Neural cell (in vitro differentiated cells): ENCODE results near the gene GPR180. TPM values are rescaled to one million over a fixed set of nuclear protein-coding genes. Genes with fewer than 3 reads are reported as not detected.

Experiments used
- H2AFZ ChIP-seq: fragments of 200-600, 300-800 bp; sonication (generic), shearing (Covaris generic); 2 replicates; pipeline ENCODE4 v1.6.0; 2014; ENCODE audit warnings: low read depth, mild to moderate bottlenecking, antibody characterized with exemption, low read length, moderate library complexity
- H3F3A ChIP-seq: fragments of 200-600 bp; shearing (Covaris generic); 2 replicates; pipeline ENCODE4 v1.6.1; 2016; ENCODE audit warnings: mild to moderate bottlenecking, moderate library complexity, mixed read lengths, antibody characterized with exemption, low read length; ENCODE audit not compliant: insufficient read depth, poor library complexity, severe bottlenecking
- H3K27ac ChIP-seq: fragments of 200-600, 300-800 bp; sonication (generic), shearing (Covaris generic); 2 replicates; pipeline ENCODE4 v1.5.1; 2014; ENCODE audit warnings: mild to moderate bottlenecking, low read length, moderate library complexity
- H3K27me3 ChIP-seq: fragments of 300-800, 200-600 bp; sonication (generic), shearing (Covaris generic); 2 replicates; pipeline ENCODE4 v1.6.0; 2014; ENCODE audit warnings: mild to moderate bottlenecking, low read depth, low read length, moderate library complexity; ENCODE audit not compliant: insufficient read depth
- H3K36me3 ChIP-seq: fragments of 300-800, 200-600 bp; sonication (generic), shearing (Covaris generic); 2 replicates; pipeline ENCODE4 v1.5.1; 2014; ENCODE audit warnings: mild to moderate bottlenecking, antibody characterized with exemption, low read length, moderate library complexity; ENCODE audit not compliant: insufficient read depth
- H3K4me2 ChIP-seq: fragments of 300-800, 200-600 bp; sonication (generic), shearing (Covaris generic); 2 replicates; pipeline ENCODE4 v1.6.0; 2014; ENCODE audit warnings: mild to moderate bottlenecking, low read length
- H3K4me3 ChIP-seq: fragments of 300-800, 200-600 bp; sonication (generic), shearing (Covaris generic); 2 replicates; pipeline ENCODE4 v1.5.1; 2014; ENCODE audit warnings: mild to moderate bottlenecking, low read length, moderate library complexity
- H3K79me2 ChIP-seq: fragments of 200-600 bp; shearing (Covaris generic); replicated peaks from 2 replicates; pipeline ENCODE4 v1.6.0; 2014; ENCODE audit warnings: mild to moderate bottlenecking, low read length, moderate library complexity; ENCODE audit not compliant: insufficient read depth
- H3K9ac ChIP-seq: fragments of 300-800, 200-600 bp; sonication (generic), shearing (Covaris generic); 2 replicates; pipeline ENCODE4 v1.6.1; 2016; ENCODE audit warnings: mild to moderate bottlenecking, low read length, mixed read lengths
- H3K9me2 ChIP-seq: fragments of 200-600 bp; shearing (Covaris generic); 2 replicates; pipeline ENCODE4 v1.6.1; 2016; ENCODE audit warnings: mild to moderate bottlenecking, low read length, mixed read lengths; ENCODE audit not compliant: insufficient read depth
- H3K9me3 ChIP-seq: fragments of 200-600, 300-800 bp; sonication (generic), shearing (Covaris generic); 2 replicates; pipeline ENCODE4 v1.6.1; 2016; ENCODE audit warnings: mild to moderate bottlenecking, mixed run types, low read length, moderate library complexity, mixed read lengths
- H4K20me1 ChIP-seq: fragments of 200-600 bp; shearing (Covaris generic); 2 replicates; pipeline ENCODE4 v1.6.1; 2016; ENCODE audit warnings: mild to moderate bottlenecking, mixed run types; ENCODE audit not compliant: insufficient read depth
- EP300 ChIP-seq: fragments of 450-650 bp; conservative IDR thresholded peaks from 2 replicates; pipeline ENCODE4 v1.6.1; 2014; ENCODE audit warnings: antibody characterized with exemption, mild to moderate bottlenecking, moderate library complexity; ENCODE audit not compliant: poor library complexity, severe bottlenecking
- EZH2 ChIP-seq: fragments of 200-600, 300-800 bp; shearing (Covaris generic), sonication (generic); IDR thresholded peaks from 2 replicates; pipeline ENCODE4 v1.6.1; 2014; ENCODE audit warnings: antibody characterized with exemption, low read length, borderline replicate concordance, mild to moderate bottlenecking; ENCODE audit not compliant: insufficient read depth, poor library complexity, severe bottlenecking
- MXI1 ChIP-seq: fragments of 450-650 bp; conservative IDR thresholded peaks from 2 replicates; pipeline ENCODE4 v1.6.1; 2014; ENCODE audit warnings: antibody characterized with exemption, mild to moderate bottlenecking; ENCODE audit not compliant: poor library complexity, severe bottlenecking
- POLR2AphosphoS5 ChIP-seq: IDR thresholded peaks from 2 replicates; pipeline ENCODE4 v1.6.1; 2012
- RAD21 ChIP-seq: fragments of 450-650 bp; conservative IDR thresholded peaks from 2 replicates; pipeline ENCODE4 v1.6.1; 2014; ENCODE audit warnings: antibody characterized with exemption, mild to moderate bottlenecking, moderate library complexity
- SMC3 ChIP-seq: fragments of 450-650 bp; conservative IDR thresholded peaks from 2 replicates; pipeline ENCODE4 v1.6.1; 2014; ENCODE audit warnings: antibody characterized with exemption, mild to moderate bottlenecking, moderate library complexity; ENCODE audit not compliant: poor library complexity
- TAF1 ChIP-seq: IDR thresholded peaks from 2 replicates; pipeline ENCODE4 v1.6.1; 2012; ENCODE audit warnings: low read depth
- polyA plus RNA-seq: library from polyadenylated mRNA; depleted of rRNA; stranded (reverse); fragments of >200 nt; gene quantifications from 2 replicates; pipeline ENCODE4 v1.2.3, GENCODE V29; 2014
- TF ChIP-seq, protein P1 (sequence below): IDR thresholded peaks from 2 replicates; pipeline ENCODE4 v1.6.1; 2012; ENCODE audit warnings: borderline replicate concordance
- TF ChIP-seq, protein P2 (sequence below): fragments of 450-650 bp; IDR thresholded peaks from 2 replicates; pipeline ENCODE4 v1.5.1; 2014; ENCODE audit warnings: antibody characterized with exemption, mild to moderate bottlenecking, moderate library complexity; ENCODE audit not compliant: poor library complexity, severe bottlenecking

The GPR180 gene
- polyA plus RNA-seq, 1 donor from 2014 or later, result 5.7 TPM

DNA sequence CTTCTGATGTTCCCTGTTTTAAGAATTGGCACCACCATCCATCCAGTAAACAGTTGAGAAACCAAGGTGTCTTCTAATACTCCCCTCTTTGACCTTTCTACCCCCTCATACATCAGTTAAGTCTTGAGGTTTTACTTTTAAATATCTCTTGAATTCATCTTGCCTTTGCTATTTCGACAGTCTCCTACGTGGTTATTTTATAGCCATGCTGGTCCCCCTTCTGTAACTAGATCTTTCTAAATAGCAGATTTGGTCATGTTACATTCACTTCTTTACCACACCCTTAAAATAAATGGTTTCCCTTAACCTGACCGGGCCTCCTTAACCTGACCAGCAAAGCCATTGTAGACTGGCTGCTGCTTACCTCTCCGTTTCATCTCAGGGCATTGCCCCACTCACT is 5.4 kb downstream of the GPR180 start:
- no peaks in the 10 kb centered on the region for H3F3A ChIP-seq
- no peak overlapping the region for H3K4me2 ChIP-seq
- H3K9me3 ChIP-seq, result no peaks in the 10 kb centered on the region
- H2AFZ ChIP-seq, result no peak overlapping the region
- no peaks in the 10 kb centered on the region for H3K9me2 ChIP-seq
- no peaks in the 10 kb centered on the region for H3K27me3 ChIP-seq
- H3K9ac ChIP-seq, result no peak overlapping the region
- H3K79me2 ChIP-seq, result peaks cover 3% of the 10 kb centered on the region
- H4K20me1 ChIP-seq, result no peaks in the 10 kb centered on the region
- H3K4me3 ChIP-seq, result no peak overlapping the region
- TF ChIP-seq, protein P1, sequence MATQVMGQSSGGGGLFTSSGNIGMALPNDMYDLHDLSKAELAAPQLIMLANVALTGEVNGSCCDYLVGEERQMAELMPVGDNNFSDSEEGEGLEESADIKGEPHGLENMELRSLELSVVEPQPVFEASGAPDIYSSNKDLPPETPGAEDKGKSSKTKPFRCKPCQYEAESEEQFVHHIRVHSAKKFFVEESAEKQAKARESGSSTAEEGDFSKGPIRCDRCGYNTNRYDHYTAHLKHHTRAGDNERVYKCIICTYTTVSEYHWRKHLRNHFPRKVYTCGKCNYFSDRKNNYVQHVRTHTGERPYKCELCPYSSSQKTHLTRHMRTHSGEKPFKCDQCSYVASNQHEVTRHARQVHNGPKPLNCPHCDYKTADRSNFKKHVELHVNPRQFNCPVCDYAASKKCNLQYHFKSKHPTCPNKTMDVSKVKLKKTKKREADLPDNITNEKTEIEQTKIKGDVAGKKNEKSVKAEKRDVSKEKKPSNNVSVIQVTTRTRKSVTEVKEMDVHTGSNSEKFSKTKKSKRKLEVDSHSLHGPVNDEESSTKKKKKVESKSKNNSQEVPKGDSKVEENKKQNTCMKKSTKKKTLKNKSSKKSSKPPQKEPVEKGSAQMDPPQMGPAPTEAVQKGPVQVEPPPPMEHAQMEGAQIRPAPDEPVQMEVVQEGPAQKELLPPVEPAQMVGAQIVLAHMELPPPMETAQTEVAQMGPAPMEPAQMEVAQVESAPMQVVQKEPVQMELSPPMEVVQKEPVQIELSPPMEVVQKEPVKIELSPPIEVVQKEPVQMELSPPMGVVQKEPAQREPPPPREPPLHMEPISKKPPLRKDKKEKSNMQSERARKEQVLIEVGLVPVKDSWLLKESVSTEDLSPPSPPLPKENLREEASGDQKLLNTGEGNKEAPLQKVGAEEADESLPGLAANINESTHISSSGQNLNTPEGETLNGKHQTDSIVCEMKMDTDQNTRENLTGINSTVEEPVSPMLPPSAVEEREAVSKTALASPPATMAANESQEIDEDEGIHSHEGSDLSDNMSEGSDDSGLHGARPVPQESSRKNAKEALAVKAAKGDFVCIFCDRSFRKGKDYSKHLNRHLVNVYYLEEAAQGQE, result no peak
- TF ChIP-seq RAD21, result no peak
- TF ChIP-seq TAF1, result no peak
- TF ChIP-seq, protein P2, sequence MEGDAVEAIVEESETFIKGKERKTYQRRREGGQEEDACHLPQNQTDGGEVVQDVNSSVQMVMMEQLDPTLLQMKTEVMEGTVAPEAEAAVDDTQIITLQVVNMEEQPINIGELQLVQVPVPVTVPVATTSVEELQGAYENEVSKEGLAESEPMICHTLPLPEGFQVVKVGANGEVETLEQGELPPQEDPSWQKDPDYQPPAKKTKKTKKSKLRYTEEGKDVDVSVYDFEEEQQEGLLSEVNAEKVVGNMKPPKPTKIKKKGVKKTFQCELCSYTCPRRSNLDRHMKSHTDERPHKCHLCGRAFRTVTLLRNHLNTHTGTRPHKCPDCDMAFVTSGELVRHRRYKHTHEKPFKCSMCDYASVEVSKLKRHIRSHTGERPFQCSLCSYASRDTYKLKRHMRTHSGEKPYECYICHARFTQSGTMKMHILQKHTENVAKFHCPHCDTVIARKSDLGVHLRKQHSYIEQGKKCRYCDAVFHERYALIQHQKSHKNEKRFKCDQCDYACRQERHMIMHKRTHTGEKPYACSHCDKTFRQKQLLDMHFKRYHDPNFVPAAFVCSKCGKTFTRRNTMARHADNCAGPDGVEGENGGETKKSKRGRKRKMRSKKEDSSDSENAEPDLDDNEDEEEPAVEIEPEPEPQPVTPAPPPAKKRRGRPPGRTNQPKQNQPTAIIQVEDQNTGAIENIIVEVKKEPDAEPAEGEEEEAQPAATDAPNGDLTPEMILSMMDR, result no peak
- TF ChIP-seq SMC3, result no peak
- no peak for TF ChIP-seq EP300
- TF ChIP-seq EZH2, result no peak
- TF ChIP-seq MXI1, result no peak
- TF ChIP-seq POLR2AphosphoS5, result no peak
- H3K36me3 ChIP-seq, result no peaks in the 10 kb centered on the region
- no peak overlapping the region for H3K27ac ChIP-seq

DNA sequence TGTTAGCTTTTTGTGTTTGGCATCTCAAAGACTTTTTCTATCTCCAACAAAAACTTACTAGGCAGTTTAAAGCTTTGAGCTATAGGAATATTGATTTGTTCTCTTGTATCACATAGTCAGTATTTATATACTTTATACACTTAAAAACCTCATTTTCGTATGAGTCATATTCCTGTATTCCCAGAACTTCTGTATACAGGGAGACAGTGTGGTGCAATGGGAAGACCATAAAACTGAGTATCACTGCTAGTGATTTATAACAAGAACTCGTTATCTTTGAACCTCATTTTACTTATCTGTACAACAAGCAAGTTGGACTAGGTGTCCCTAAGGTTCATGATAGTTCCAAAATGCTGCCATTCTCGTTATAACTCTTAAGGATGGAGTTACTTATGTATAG is 6.3 kb downstream of the GPR180 start:
- H3K9ac ChIP-seq, result no peak overlapping the region
- no peaks in the 10 kb centered on the region for H3F3A ChIP-seq
- H3K36me3 ChIP-seq, result no peaks in the 10 kb centered on the region
- H3K27me3 ChIP-seq, result no peaks in the 10 kb centered on the region
- no peaks in the 10 kb centered on the region for H3K9me3 ChIP-seq
- no peak overlapping the region for H3K4me2 ChIP-seq
- no peak overlapping the region for H3K4me3 ChIP-seq
- H3K27ac ChIP-seq, result no peak overlapping the region
- TF ChIP-seq MXI1 (no peak), TAF1 (no peak), EZH2 (no peak), POLR2AphosphoS5 (no peak), RAD21 (no peak), SMC3 (no peak), EP300 (no peak)
- TF ChIP-seq, protein P2, result no peak
- TF ChIP-seq, protein P1, result no peak
- H3K9me2 ChIP-seq, result no peaks in the 10 kb centered on the region
- H2AFZ ChIP-seq, result no peak overlapping the region
- H4K20me1 ChIP-seq, result no peaks in the 10 kb centered on the region
- H3K79me2 ChIP-seq, result peaks cover 3% of the 10 kb centered on the region
